ENCODE results near the gene CARD14. TPM values are rescaled to one million over a fixed set of nuclear protein-coding genes. Genes with fewer than 3 reads are reported as not detected.

Gene CARD14
- total RNA-seq, 1 experiment from 2014 or later: 0.24 TPM

DNA sequence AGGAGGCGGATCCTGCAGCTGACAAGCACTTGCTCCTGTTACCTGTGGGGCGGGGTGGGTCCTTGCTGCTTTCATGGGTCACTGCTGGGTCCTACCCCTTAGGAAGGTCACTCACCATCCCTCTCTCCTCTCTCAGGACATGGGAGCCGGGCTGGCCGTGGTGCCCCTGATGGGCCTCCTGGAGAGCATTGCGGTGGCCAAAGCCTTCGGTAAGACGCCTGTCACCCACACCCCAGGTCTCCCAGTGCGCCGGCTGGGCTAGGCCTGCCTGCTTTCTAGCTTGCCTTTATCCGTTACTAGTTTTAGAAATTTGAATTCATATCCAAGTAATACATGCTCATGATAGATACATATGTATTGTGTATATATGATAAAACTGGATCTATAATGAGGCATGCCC is 67.6 kb downstream of the CARD14 start:
- Histone ChIP-seq H4K20me1 (ENCODE audit: control insufficient read depth, insufficient read depth, insufficient read length) (no peaks in the 10 kb centered on the region), H3K9ac (ENCODE audit: extremely low read depth, insufficient read length, low read length) (no peak overlapping the region), H3K14ac (ENCODE audit: insufficient read depth, low read length) (no peak overlapping the region), H2BK120ac (ENCODE audit: low read depth, low read length, poor library complexity, severe bottlenecking) (no peak overlapping the region), H3K23me2 (ENCODE audit: insufficient read length, low read depth, low read length, poor library complexity, severe bottlenecking) (no peaks in the 10 kb centered on the region), H3K23ac (ENCODE audit: insufficient read length, low read depth, low read length) (no peak overlapping the region), H3K79me2 (ENCODE audit: insufficient read depth, low read length) (no peaks in the 10 kb centered on the region), H4K5ac (ENCODE audit: insufficient read length, low read depth, low read length) (no peak overlapping the region), H3K27me3 (ENCODE audit: insufficient read depth, low read length) (no peaks in the 10 kb centered on the region), H2BK20ac (ENCODE audit: low read depth, low read length, poor library complexity, severe bottlenecking) (no peak overlapping the region), H4K8ac (replicated peaks; ENCODE audit: insufficient read length, low read depth, low read length) (no peak overlapping the region), H3K4me1 (ENCODE audit: insufficient read depth, low read length) (no peaks in the 10 kb centered on the region), H3K9me3 (ENCODE audit: control insufficient read depth, low read depth, low read length) (peaks cover 4% of the 10 kb centered on the region), H4K91ac (ENCODE audit: insufficient read length, low read depth, low read length) (no peak overlapping the region), H3K4ac (ENCODE audit: low read depth, low read length) (no peak overlapping the region), H2BK12ac (ENCODE audit: insufficient read length, low read depth, low read length) (no peak overlapping the region), H3K79me1 (ENCODE audit: insufficient read depth, low read depth, low read length, poor library complexity, severe bottlenecking) (no peaks in the 10 kb centered on the region), H3K27ac (ENCODE audit: insufficient read length, low read depth, low read length) (no peak overlapping the region), H2BK15ac (ENCODE audit: low read depth, low read length) (no peak overlapping the region), H2AFZ (ENCODE audit: low read length) (no peak overlapping the region), H2BK5ac (ENCODE audit: insufficient read length, low read length) (no peak overlapping the region), H3K4me2 (ENCODE audit: insufficient read depth, insufficient read length, low read length) (no peak overlapping the region), H3T11ph (ENCODE audit: low read length) (no peak overlapping the region), H2AK5ac (ENCODE audit: insufficient read length, low read length) (no peak overlapping the region), H3K56ac (ENCODE audit: insufficient read length, low read depth, low read length) (no peak overlapping the region), H3K18ac (ENCODE audit: insufficient read length, low read depth, low read length) (no peak overlapping the region)
- H3K4me3 Mint-ChIP-seq: no peak overlapping the region
- TF ChIP-seq, protein P1, sequence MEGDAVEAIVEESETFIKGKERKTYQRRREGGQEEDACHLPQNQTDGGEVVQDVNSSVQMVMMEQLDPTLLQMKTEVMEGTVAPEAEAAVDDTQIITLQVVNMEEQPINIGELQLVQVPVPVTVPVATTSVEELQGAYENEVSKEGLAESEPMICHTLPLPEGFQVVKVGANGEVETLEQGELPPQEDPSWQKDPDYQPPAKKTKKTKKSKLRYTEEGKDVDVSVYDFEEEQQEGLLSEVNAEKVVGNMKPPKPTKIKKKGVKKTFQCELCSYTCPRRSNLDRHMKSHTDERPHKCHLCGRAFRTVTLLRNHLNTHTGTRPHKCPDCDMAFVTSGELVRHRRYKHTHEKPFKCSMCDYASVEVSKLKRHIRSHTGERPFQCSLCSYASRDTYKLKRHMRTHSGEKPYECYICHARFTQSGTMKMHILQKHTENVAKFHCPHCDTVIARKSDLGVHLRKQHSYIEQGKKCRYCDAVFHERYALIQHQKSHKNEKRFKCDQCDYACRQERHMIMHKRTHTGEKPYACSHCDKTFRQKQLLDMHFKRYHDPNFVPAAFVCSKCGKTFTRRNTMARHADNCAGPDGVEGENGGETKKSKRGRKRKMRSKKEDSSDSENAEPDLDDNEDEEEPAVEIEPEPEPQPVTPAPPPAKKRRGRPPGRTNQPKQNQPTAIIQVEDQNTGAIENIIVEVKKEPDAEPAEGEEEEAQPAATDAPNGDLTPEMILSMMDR (conservative IDR thresholded peaks at IDR 0.05): no peak
- no peak for DNase-seq
- no peak overlapping the region for H3K27ac Mint-ChIP-seq
- WGBS (ENCODE audit: extremely low coverage, insufficient read length, low lambda C conversion rate): no CpG with 5 or more reads among the region's 10 CpGs
- H3K27me3 Mint-ChIP-seq (ENCODE audit: low read depth): no peaks in the 10 kb centered on the region
- peaks cover 17 to 52% (median 45%) of the 10 kb centered on the region in 3 experiments for H3K36me3 Mint-ChIP-seq (ENCODE audit: insufficient read depth in 1 of 3, low read depth in 3 of 3)
- H3K4me1 Mint-ChIP-seq: no peaks in the 10 kb centered on the region
- H3K9me3 Mint-ChIP-seq: peaks cover 4 to 8% of the 10 kb centered on the region in 2 experiments
